ENCODE measurements around the gene CTNNA1.

The CTNNA1 gene

GRCh38 chr5:138933522-138934290 lies 180.5 kb downstream of the CTNNA1 start:
- DNase-seq (ENCODE audit: low read depth), result no peak
- H3K4me3 ChIP-seq (ENCODE audit: low read depth, low read length), result no peak overlapping the region
- no peak for TF ChIP-seq CTCF (IDR thresholded peaks at IDR 0.05; ENCODE audit: low read depth, low read length, missing control alignments)

- no peak for DNase-seq (ENCODE audit: low read depth)
- no peak overlapping the region for H3K4me3 ChIP-seq (ENCODE audit: low read depth, low read length)
- TF ChIP-seq CTCF (IDR thresholded peaks at IDR 0.05; ENCODE audit: low read depth, low read length, missing control alignments), result no peak
Observed at GRCh38 chr5:138934971-138935370, 181.7 kb downstream of the CTNNA1 start.

- no peak overlapping the region for H3K4me3 ChIP-seq (ENCODE audit: low read depth, low read length)
- DNase-seq (ENCODE audit: low read depth), result no peak
- TF ChIP-seq CTCF (IDR thresholded peaks at IDR 0.05; ENCODE audit: low read depth, low read length, missing control alignments), result no peak
Observed at GRCh38 chr5:138935466-138935865, 182.2 kb downstream of the CTNNA1 start.

- no peak overlapping the region for H3K4me3 ChIP-seq (ENCODE audit: low read depth, low read length)
- DNase-seq (ENCODE audit: low read depth), result no peak
- no peak for TF ChIP-seq CTCF (IDR thresholded peaks at IDR 0.05; ENCODE audit: low read depth, low read length, missing control alignments)
Observed at GRCh38 chr5:138936225-138936967, 183.2 kb downstream of the CTNNA1 start.

- no peak for TF ChIP-seq CTCF (IDR thresholded peaks at IDR 0.05; ENCODE audit: low read depth, low read length, missing control alignments)
- no peak for DNase-seq (ENCODE audit: low read depth)
- no peak overlapping the region for H3K4me3 ChIP-seq (ENCODE audit: low read depth, low read length)
Observed at GRCh38 chr5:138936968-138937345, 183.7 kb downstream of the CTNNA1 start.

GRCh38 chr5:138937392-138938387 lies 184.5 kb downstream of the CTNNA1 start:
- no peak for TF ChIP-seq CTCF (IDR thresholded peaks at IDR 0.05; ENCODE audit: low read depth, low read length, missing control alignments)
- DNase-seq (ENCODE audit: low read depth), result no peak
- H3K4me3 ChIP-seq (ENCODE audit: low read depth, low read length), result no peak overlapping the region

Data from GM12864 (cell line).